Measurements from ENCODE around the gene ABCC3. TPM values are rescaled to one million over a fixed set of nuclear protein-coding genes. Genes with fewer than 3 reads are reported as not detected.

Gene ABCC3
- total and polyA plus RNA-seq, 9 of the 15 experiments (the other 6 are each of a cell fraction or from before 2014, with no cell fraction given) = 0.03 to 1.6 (median 0.42) TPM; not detected in 5

GRCh38 chr17:50661795-50662391 lies 27.2 kb downstream of the ABCC3 start (continued):
- TF ChIP-seq POLR3G (IDR thresholded peaks at IDR 0.05; ENCODE audit: extremely low read depth, insufficient read length, insufficient replicate concordance) = no peak
- no peak for TF ChIP-seq ZNF124 (CRISPR knock-in tag; IDR thresholded peaks at IDR 0.05)
- no peak for TF ChIP-seq KAT7 (CRISPR knock-in tag; IDR thresholded peaks at IDR 0.05; ENCODE audit: borderline replicate concordance)
- TF ChIP-seq ZKSCAN8 (CRISPR knock-in tag; IDR thresholded peaks at IDR 0.05) = no peak
- TF ChIP-seq GATA2 (CRISPR knock-in tag; IDR thresholded peaks at IDR 0.05) = peak; percentile 58; the same call in 1 of the 2 replicates
- TF ChIP-seq SREBF1 (IDR thresholded peaks at IDR 0.05; ENCODE audit: borderline replicate concordance, low read depth, low read length) = no peak
- TF ChIP-seq FOXP4 (CRISPR knock-in tag; IDR thresholded peaks at IDR 0.05; ENCODE audit: borderline replicate concordance) = no peak
- TF ChIP-seq MYNN (IDR thresholded peaks at IDR 0.05) = peak; percentile 87
- no peak for TF ChIP-seq MYNN (CRISPR knock-in tag; IDR thresholded peaks at IDR 0.05)
- no peak for TF ChIP-seq BMI1 (IDR thresholded peaks at IDR 0.05; ENCODE audit: low read length)
- peak; percentile 53; the same call in 1 of the 2 replicates for TF ChIP-seq ZNF695 (CRISPR knock-in tag; IDR thresholded peaks at IDR 0.05)
- TF ChIP-seq SMARCB1 (IDR thresholded peaks at IDR 0.05; ENCODE audit: insufficient read length, low read depth) = no peak
- TF ChIP-seq SLC30A9 (CRISPR knock-in tag; IDR thresholded peaks at IDR 0.05) = no peak
- no peak for TF ChIP-seq ZNF23 (CRISPR knock-in tag; IDR thresholded peaks at IDR 0.05)
- TF ChIP-seq PURB (CRISPR knock-in tag; IDR thresholded peaks at IDR 0.05; ENCODE audit: low read depth) = no peak
- no peak for TF ChIP-seq RREB1 (CRISPR knock-in tag; IDR thresholded peaks at IDR 0.05)
- TF ChIP-seq DEAF1 (CRISPR knock-in tag; IDR thresholded peaks at IDR 0.05) = no peak
- TF ChIP-seq XRCC4 (IDR thresholded peaks at IDR 0.05; ENCODE audit: extremely low read depth, insufficient read depth, insufficient read length) = no peak
- peak in 1 of 2 experiments; percentile 52; a peak in 2 of 4 replicates for TF ChIP-seq RCOR1 (IDR thresholded peaks at IDR 0.05; ENCODE audit: borderline replicate concordance in 1 of 2, low read depth in 2 of 2, low read length in 2 of 2)
- peak; percentile 65 for TF ChIP-seq GABPA (tag; conservative IDR thresholded peaks at IDR 0.05; ENCODE audit: low read depth)
